RWPE2 (cell line): ENCODE results near the gene CST4.

ENCODE experiments used
- ATAC-seq: fragments of 200-7000 bp; cut with Tn5 transposase; 3 replicates; pipeline ENCODE4 v1.9.1; 2021; ENCODE audit warnings: low read depth
- DNase-seq: peaks from one replicate; pipeline ENCODE4 v3.0.0-alpha.2; 2020; ENCODE audit warnings: low spot score
- H3K27ac ChIP-seq: fragments of 450-650 bp; 2 replicates; pipeline ENCODE4 v1.5.1; 2017; ENCODE audit warnings: mild to moderate bottlenecking; ENCODE audit not compliant: poor library complexity, severe bottlenecking
- H3K27me3 ChIP-seq: fragments of 250-450 bp; sonication (Bioruptor Pico); 2 replicates; pipeline ENCODE4 v1.5.1; 2021; ENCODE audit warnings: mild to moderate bottlenecking, moderate library complexity; ENCODE audit not compliant: insufficient read depth, poor library complexity, severe bottlenecking
- H3K36me3 ChIP-seq: fragments of 250-450 bp; sonication (Bioruptor Pico); 2 replicates; pipeline ENCODE4 v1.5.1; 2020; ENCODE audit warnings: low read depth, mild to moderate bottlenecking, moderate library complexity
- H3K4me1 ChIP-seq: fragments of 250-450 bp; sonication (Bioruptor Pico); 2 replicates; pipeline ENCODE4 v1.5.1; 2021; ENCODE audit warnings: mild to moderate bottlenecking, moderate library complexity; ENCODE audit not compliant: insufficient read depth, poor library complexity, severe bottlenecking
- H3K4me3 ChIP-seq: fragments of 250-450 bp; sonication (Bioruptor Pico); 2 replicates; pipeline ENCODE4 v1.5.1; 2021; ENCODE audit warnings: mild to moderate bottlenecking, moderate library complexity; ENCODE audit not compliant: severe bottlenecking
- H3K9me3 ChIP-seq: fragments of 250-450 bp; sonication (Bioruptor Pico); 2 replicates; pipeline ENCODE4 v1.5.1; 2021; ENCODE audit warnings: mild to moderate bottlenecking, moderate library complexity; ENCODE audit not compliant: severe bottlenecking
- CTCF ChIP-seq: fragments of 450-650 bp; IDR thresholded peaks from one replicate; pipeline ENCODE4 v1.5.1; 2017; ENCODE audit warnings: mild to moderate bottlenecking, moderate library complexity; ENCODE audit not compliant: poor library complexity, severe bottlenecking

CST4 gene

DNA sequence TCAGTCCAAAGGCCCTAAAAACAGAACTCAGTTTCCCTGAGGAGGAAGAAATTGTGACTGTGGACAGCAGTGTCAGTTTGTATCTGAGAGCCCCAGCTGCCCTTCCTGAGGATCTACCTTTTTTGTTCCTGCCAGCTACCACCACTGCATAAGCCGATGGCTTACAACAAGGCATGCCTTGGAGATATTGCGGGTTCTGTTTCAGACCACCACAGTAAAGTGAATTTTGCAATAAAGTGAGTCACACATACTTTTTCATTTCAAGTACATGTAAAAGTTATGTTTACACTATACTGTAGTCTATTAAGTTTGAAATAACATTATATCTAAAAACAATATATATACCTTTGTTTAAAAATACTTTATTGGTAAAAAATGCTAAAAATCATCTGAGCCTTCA lies 41.5 kb downstream of the CST4 start:
- Histone ChIP-seq H3K27ac (no peak overlapping the region), H3K4me3 (no peak overlapping the region), H3K9me3 (peaks cover 3% of the 10 kb centered on the region), H3K36me3 (no peaks in the 10 kb centered on the region), H3K27me3 (no peaks in the 10 kb centered on the region), H3K4me1 (no peaks in the 10 kb centered on the region)
- TF ChIP-seq CTCF, result no peak
- ATAC-seq (no peak), DNase-seq (no peak)

- Histone ChIP-seq H3K27ac (no peak overlapping the region), H3K4me3 (no peak overlapping the region), H3K27me3 (no peaks in the 10 kb centered on the region), H3K9me3 (peaks cover 3% of the 10 kb centered on the region), H3K4me1 (no peaks in the 10 kb centered on the region), H3K36me3 (no peaks in the 10 kb centered on the region)
- DNase-seq, result no peak
- ATAC-seq, result no peak
- TF ChIP-seq CTCF, result no peak
Observed at GRCh38 chr20:23646106-23646873, 42.5 kb downstream of the CST4 start.

DNA sequence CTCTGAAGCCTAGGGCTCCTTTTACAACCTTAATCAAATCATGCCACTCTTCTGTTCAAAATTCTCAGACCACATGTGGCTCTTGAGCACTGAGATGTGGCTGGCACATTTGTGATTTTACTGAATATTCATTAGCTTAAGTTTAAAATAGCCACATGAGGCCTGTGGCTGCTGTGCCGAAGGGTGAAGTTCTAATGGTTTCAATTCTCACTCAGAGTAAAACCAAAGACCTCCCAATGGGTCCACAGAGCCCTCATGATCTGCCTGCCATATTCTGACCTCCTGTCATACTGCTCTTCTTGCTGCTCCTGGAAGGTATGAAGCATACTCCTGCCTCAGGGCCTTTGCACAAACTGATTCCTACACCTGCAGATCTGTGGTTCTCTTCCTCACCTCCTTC lies 43.3 kb downstream of the CST4 start:
- no peak for ATAC-seq
- Histone ChIP-seq H3K4me3 (no peak overlapping the region), H3K27me3 (no peaks in the 10 kb centered on the region), H3K4me1 (no peaks in the 10 kb centered on the region), H3K36me3 (no peaks in the 10 kb centered on the region), H3K27ac (no peak overlapping the region), H3K9me3 (peaks cover 3% of the 10 kb centered on the region)
- no peak for TF ChIP-seq CTCF
- DNase-seq, result no peak

- Histone ChIP-seq H3K27me3 (no peaks in the 10 kb centered on the region), H3K36me3 (no peaks in the 10 kb centered on the region), H3K4me3 (no peak overlapping the region), H3K27ac (no peak overlapping the region), H3K4me1 (peaks cover 1% of the 10 kb centered on the region), H3K9me3 (peaks cover 3% of the 10 kb centered on the region)
- no peak for ATAC-seq
- TF ChIP-seq CTCF, result no peak
- DNase-seq, result no peak
Observed at GRCh38 chr20:23644164-23644563, 44.7 kb downstream of the CST4 start.

- Histone ChIP-seq H3K9me3 (peaks cover 3% of the 10 kb centered on the region), H3K4me1 (peaks cover 3% of the 10 kb centered on the region)
Observed at GRCh38 chr20:23643659-23644058, 45.2 kb downstream of the CST4 start.

More at GRCh38 chr20:23643659-23644058, 45.2 kb downstream of the CST4 start:
- Histone ChIP-seq H3K27me3 (no peaks in the 10 kb centered on the region), H3K4me3 (no peak overlapping the region), H3K36me3 (no peaks in the 10 kb centered on the region), H3K27ac (no peak overlapping the region)
- DNase-seq (no peak), ATAC-seq (no peak)
- TF ChIP-seq CTCF, result no peak
